Tibial artery (tissue), 4 donors: ENCODE data around the gene ERBB4.

ENCODE experiments used
- DNase-seq, 2 donors: peaks; one replicate each; pipeline ENCODE4 v3.0.0-alpha.2; 2019
- H3K27ac ChIP-seq, 2 donors: fragments of 200-600 bp; sonication (generic) in 1 of 2; 1 replicate in 1 of 2; 2 replicates in 1 of 2; pipeline ENCODE4 v1.5.1; 2018 to 2019; ENCODE audit warnings: mild to moderate bottlenecking in 1 of 2
- H3K27me3 ChIP-seq, 2 donors: fragments of 200-600 bp; sonication (generic) in 1 of 2; one replicate each; pipeline versions ENCODE4 v1.5.1 to v1.6.0; 2016 to 2019
- H3K36me3 ChIP-seq, 3 donors: fragments of 200-600 bp; sonication (generic) in 2 of 3; one replicate each; pipeline ENCODE4 v1.5.1; 2016 to 2019; ENCODE audit warnings: mild to moderate bottlenecking in 2 of 3
- H3K4me1 ChIP-seq, 4 donors: fragments of 200-600 bp; sonication (generic) in 2 of 4; 1 replicate in 3 of 4; 2 replicates in 1 of 4; pipeline ENCODE4 v1.5.1; 2016 to 2019
- H3K4me3 ChIP-seq, 2 donors: fragments of 200-600 bp; sonication (generic) in 1 of 2; 1 replicate in 1 of 2; 2 replicates in 1 of 2; pipeline ENCODE4 v1.5.1; 2018 to 2019; ENCODE audit warnings: mild to moderate bottlenecking in 2 of 2
- H3K9me3 ChIP-seq, 3 donors: fragments of 200-600 bp; sonication (generic) in 1 of 3; one replicate each; pipeline ENCODE4 v1.5.1; 2016 to 2019
- intact Hi-C: fragments of 100-400 bp; cut with DNase I; formaldehyde crosslinking; loops from one replicate; pipeline ENCODE4 v1.15.0; 2023; ENCODE audit warnings: low total_unique reads
- TF ChIP-seq, protein P1 (sequence below), 2 experiments: fragments of 200-600 bp in 1 of 2; fragments of 450-650 bp in 1 of 2; IDR thresholded peaks; one replicate each; pipeline ENCODE4 v1.5.1; 2017 to 2019; ENCODE audit warnings: antibody characterized with exemption in 2 of 2, mild to moderate bottlenecking in 1 of 2, moderate library complexity in 1 of 2

Gene ERBB4

GRCh38 chr2:212088353-212088752 is 450.2 kb downstream of the ERBB4 start:
- Histone ChIP-seq H3K36me3 (no peaks in the 10 kb centered on the region), H3K27me3 (no peaks in the 10 kb centered on the region), H3K4me3 (no peak overlapping the region), H3K9me3 (no peaks in the 10 kb centered on the region), H3K4me1 (no peaks in the 10 kb centered on the region), H3K27ac (no peak overlapping the region)
- TF ChIP-seq, protein P1, sequence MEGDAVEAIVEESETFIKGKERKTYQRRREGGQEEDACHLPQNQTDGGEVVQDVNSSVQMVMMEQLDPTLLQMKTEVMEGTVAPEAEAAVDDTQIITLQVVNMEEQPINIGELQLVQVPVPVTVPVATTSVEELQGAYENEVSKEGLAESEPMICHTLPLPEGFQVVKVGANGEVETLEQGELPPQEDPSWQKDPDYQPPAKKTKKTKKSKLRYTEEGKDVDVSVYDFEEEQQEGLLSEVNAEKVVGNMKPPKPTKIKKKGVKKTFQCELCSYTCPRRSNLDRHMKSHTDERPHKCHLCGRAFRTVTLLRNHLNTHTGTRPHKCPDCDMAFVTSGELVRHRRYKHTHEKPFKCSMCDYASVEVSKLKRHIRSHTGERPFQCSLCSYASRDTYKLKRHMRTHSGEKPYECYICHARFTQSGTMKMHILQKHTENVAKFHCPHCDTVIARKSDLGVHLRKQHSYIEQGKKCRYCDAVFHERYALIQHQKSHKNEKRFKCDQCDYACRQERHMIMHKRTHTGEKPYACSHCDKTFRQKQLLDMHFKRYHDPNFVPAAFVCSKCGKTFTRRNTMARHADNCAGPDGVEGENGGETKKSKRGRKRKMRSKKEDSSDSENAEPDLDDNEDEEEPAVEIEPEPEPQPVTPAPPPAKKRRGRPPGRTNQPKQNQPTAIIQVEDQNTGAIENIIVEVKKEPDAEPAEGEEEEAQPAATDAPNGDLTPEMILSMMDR (IDR thresholded peaks at IDR 0.05): no peak
- intact Hi-C loops: no loop called here
- no peak for DNase-seq

DNA sequence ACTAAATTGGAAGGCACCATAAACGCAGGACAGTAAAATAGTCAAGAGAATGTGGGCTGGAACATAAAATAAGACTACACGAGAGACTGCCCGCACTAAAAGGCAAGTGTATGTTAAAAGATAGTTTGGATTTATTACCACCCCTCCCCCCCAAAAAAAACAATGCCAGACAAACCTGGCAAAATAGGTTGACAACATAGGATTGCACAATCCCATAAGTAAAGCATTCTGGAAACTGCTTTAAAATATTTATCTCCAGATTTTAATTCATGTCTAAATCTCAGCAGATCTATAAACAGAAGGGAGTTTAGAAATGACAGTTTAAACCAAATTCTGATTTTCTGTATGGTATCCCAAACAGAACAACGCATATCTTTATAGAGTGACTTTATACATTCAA is 455.1 kb downstream of the ERBB4 start:
- Histone ChIP-seq H3K4me3 (no peak overlapping the region), H3K9me3 (no peaks in the 10 kb centered on the region), H3K4me1 (no peaks in the 10 kb centered on the region), H3K27ac (no peak overlapping the region), H3K27me3 (no peaks in the 10 kb centered on the region), H3K36me3 (no peaks in the 10 kb centered on the region)
- TF ChIP-seq, protein P1 (IDR thresholded peaks at IDR 0.05): no peak
- no peak for DNase-seq
- intact Hi-C loops: no loop called here

DNA sequence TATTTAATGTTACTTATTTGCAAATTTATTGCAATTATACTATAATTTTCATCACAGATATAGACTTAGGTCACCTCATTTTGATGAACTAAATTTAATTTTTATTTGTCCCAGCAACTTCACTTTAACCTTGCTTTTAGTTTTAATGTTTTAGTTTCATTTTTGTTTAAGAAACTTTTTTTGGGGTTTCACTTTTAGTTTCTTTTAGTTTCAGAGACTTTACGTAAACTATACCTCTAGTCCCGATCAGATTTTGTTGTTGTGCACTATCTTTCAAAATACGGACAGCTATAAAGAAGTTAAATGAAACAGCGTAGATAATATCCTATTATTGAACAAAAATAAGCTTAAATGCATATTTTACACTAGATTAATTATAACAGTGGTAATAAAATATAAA is 460.5 kb downstream of the ERBB4 start:
- no peaks in the 10 kb centered on the region for H3K4me1 ChIP-seq
- no peak overlapping the region for H3K4me3 ChIP-seq
- no peak for DNase-seq
- H3K27me3 ChIP-seq: no peaks in the 10 kb centered on the region
- no peaks in the 10 kb centered on the region for H3K36me3 ChIP-seq
- intact Hi-C loops: no loop called here
- H3K9me3 ChIP-seq: no peaks in the 10 kb centered on the region
- TF ChIP-seq, protein P1 (IDR thresholded peaks at IDR 0.05): no peak
- H3K27ac ChIP-seq: no peak overlapping the region

- TF ChIP-seq, protein P1 (IDR thresholded peaks at IDR 0.05): no peak
- intact Hi-C loops: no loop called here
- DNase-seq: no peak
- Histone ChIP-seq H3K4me3 (no peak overlapping the region), H3K27me3 (no peaks in the 10 kb centered on the region), H3K36me3 (no peaks in the 10 kb centered on the region), H3K9me3 (no peaks in the 10 kb centered on the region), H3K27ac (no peak overlapping the region), H3K4me1 (no peaks in the 10 kb centered on the region)
Observed at GRCh38 chr2:212076456-212076855, 462.1 kb downstream of the ERBB4 start.

DNA sequence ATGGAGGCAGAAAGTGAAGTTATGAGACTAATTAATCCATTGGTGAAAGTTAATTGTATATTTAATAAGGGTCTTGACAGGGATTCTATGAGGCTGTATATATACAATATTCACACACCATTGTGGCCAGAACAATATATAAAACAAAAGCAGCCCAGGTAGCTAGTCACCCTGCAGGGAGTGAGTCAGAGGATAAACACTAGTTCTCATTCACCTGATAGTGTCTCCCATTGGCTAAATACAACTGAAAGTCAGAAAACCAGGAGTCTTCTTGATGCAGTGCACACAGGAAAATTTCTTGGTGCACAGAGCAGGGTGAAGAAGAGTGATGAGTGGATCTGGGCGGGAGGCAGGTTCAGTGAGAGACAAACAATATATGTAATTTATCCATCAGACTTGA is 465.2 kb downstream of the ERBB4 start:
- no peaks in the 10 kb centered on the region for H3K4me1 ChIP-seq
- TF ChIP-seq, protein P1 (IDR thresholded peaks at IDR 0.05): no peak
- no peak overlapping the region for H3K27ac ChIP-seq
- no peak for DNase-seq
- H3K9me3 ChIP-seq: no peaks in the 10 kb centered on the region
- H3K36me3 ChIP-seq: no peaks in the 10 kb centered on the region
- intact Hi-C loops: no loop called here
- no peaks in the 10 kb centered on the region for H3K27me3 ChIP-seq
- no peak overlapping the region for H3K4me3 ChIP-seq

- Histone ChIP-seq H3K27ac (no peak overlapping the region), H3K4me1 (no peaks in the 10 kb centered on the region), H3K27me3 (no peaks in the 10 kb centered on the region), H3K4me3 (no peak overlapping the region), H3K36me3 (no peaks in the 10 kb centered on the region), H3K9me3 (no peaks in the 10 kb centered on the region)
- TF ChIP-seq, protein P1 (IDR thresholded peaks at IDR 0.05): no peak
- intact Hi-C loops: no loop called here
- DNase-seq: no peak
Observed at GRCh38 chr2:212066546-212066945, 472.1 kb downstream of the ERBB4 start.
